NCI-H1105 treated with DMSO at 0.1 percent for 48 hours (cell line): ENCODE data around the gene PODXL2.
A peak's percentile ranks its signal among the peaks of the same experiment; 100 is the strongest.
"Not testable (repeated sequence)": the region's sequence is repeated elsewhere in the genome, so short reads cannot be mapped to it uniquely, and the experiment has no call there.

Experiments
- DNase-seq: peaks from one replicate; lab custom pipeline; 2025; lab: John Stamatoyannopoulos, UW

Gene PODXL2

GRCh38 chr3:127629467-127630403 is 750 bp downstream of the PODXL2 start:
- DNase-seq, result no peak

- DNase-seq, result no peak
Observed at GRCh38 chr3:127630811-127631714, 2.1 kb downstream of the PODXL2 start.

GRCh38 chr3:127632035-127632820 is 3.2 kb downstream of the PODXL2 start:
- no peak for DNase-seq

- no peak for DNase-seq
Observed at GRCh38 chr3:127634653-127635052, 5.7 kb downstream of the PODXL2 start.

GRCh38 chr3:127637546-127637945 is 8.6 kb downstream of the PODXL2 start:
- no peak for DNase-seq

- no peak for DNase-seq
Observed at GRCh38 chr3:127637971-127638370, 9.0 kb downstream of the PODXL2 start.

- DNase-seq, result no peak
Observed at GRCh38 chr3:127639173-127640041, 10.4 kb downstream of the PODXL2 start.

GRCh38 chr3:127640042-127640355 is 11.0 kb downstream of the PODXL2 start:
- no peak for DNase-seq

- DNase-seq, result no peak
Observed at GRCh38 chr3:127644641-127645370, 15.8 kb downstream of the PODXL2 start.

- DNase-seq, result no peak
Observed at GRCh38 chr3:127645371-127646015, 16.5 kb downstream of the PODXL2 start.

GRCh38 chr3:127646501-127647046 is 17.6 kb downstream of the PODXL2 start:
- no peak for DNase-seq

GRCh38 chr3:127647166-127647844 is 18.3 kb downstream of the PODXL2 start:
- no peak for DNase-seq

GRCh38 chr3:127647845-127648204 is 18.8 kb downstream of the PODXL2 start:
- no peak for DNase-seq

GRCh38 chr3:127650236-127650635 is 21.3 kb downstream of the PODXL2 start:
- DNase-seq, result no peak

- no peak for DNase-seq
Observed at GRCh38 chr3:127651516-127652172, 22.7 kb downstream of the PODXL2 start.

GRCh38 chr3:127652246-127652995 is 23.4 kb downstream of the PODXL2 start:
- DNase-seq, result peak; percentile 65

- no peak for DNase-seq
Observed at GRCh38 chr3:127654374-127654773, 25.4 kb downstream of the PODXL2 start.

GRCh38 chr3:127654993-127655392 is 26.0 kb downstream of the PODXL2 start:
- not testable (repeated sequence) for DNase-seq
